ENCODE data around the gene GTF3C1.
"Not testable (repeated sequence)": the region's sequence is repeated elsewhere in the genome, so short reads cannot be mapped to it uniquely, and the experiment has no call there.

GTF3C1 gene

DNA sequence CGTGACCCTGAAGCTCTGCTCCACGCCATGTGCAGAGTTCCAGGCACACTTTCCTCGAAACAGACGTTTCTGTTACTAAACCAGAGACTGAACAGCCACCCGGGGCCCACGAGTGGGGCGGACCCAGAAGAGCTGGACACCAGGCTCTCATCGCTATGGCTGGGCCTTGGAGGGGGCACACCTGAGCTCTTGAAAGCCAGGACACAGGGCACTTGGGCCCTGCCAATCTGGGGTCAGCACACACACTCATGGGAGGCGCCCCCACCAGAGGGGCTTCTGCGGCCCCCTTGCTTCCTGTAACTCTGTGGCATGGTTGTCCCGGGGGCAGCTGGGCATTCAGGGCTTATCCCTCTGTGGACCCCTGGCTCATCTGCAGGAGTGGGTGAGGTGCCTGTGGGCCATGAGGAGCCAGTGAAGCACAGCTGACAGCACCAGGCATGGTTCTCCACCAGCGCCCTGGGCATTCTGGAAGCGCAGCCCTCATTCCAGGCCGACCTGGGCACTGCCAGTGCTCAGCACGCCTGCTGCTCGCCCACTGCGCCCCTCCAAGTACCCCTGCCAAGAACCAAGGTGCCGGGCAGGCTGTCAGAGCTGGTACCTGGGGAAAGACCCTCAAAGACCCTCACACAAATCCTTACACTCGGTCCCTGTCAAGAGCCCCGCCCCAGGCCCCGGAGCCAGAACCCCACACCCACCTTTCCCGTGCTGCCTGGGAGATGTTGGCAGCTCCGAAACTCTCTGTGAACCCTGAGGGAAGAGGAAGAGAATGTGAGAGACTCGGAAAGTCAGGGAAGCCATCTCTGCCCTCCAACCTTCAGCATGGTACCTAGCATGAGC, 86.6 kb downstream of the GTF3C1 start:
- no peak for DNase-seq (ENCODE audit: low spot score)

DNA sequence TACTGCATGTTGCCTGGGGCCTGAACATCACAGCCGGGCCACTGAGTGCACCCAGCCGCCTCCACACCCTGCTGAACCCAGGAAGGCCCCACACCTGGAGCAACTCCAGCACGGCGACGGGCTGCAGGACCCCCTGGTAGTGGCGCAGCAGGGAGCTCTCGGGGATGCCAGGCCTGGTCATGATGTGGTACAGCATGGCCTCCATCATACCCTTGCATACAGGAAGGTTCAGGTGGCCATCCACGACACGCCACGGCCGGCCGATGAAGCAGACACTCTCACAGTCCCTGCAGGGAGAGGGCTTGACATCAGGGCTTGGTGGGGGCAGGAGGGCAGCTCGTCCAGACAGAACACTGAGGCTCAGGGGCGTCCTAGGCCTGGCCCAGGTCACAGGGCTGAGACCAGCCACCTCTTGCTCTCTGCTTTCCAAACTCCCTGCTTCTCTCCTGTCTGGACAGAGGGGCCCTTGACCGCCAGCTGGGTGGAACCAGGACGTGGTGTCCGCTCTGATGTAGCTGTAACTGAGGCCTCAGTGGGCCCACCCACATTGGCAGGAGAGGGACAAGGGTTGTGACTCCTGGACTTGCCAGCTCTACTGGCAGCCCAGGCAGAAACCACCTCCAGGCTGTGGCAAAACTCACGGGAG, 87.4 kb downstream of the GTF3C1 start:
- DNase-seq (ENCODE audit: low spot score), result no peak

DNA sequence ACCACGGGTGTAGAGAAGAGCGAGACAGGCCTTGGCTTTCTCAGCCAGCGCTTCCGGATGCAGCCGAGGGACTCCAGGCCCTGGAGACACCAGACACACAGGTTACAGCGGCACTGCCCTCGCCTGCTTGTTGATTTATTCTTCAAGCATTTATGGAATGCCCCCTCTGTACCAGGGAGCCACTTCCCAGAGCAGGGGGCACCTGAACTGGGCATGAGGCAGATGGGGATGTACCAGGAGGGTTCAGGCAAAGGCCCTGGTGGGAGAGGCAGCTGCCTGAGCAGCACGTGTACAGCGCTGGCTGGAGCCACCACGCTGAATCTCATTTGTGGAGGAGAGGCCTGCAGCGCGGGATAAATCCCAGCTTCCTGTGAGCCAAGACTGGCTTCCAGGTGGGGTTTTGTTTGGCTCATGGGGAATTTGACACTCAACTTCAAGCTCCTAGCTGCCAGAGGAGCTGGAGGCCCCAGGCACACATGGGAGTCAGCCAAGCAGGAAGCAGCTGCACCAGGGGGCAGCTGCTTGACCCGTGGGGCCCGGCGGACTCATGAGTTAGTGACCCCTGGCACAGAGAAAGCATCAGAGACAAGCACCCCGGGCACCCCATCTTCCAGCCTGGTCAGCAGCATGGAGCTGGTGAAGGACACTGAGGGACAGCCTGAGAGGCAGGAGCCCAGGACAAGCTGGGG, 88.1 kb downstream of the GTF3C1 start:
- DNase-seq (ENCODE audit: low spot score), result no peak

DNA sequence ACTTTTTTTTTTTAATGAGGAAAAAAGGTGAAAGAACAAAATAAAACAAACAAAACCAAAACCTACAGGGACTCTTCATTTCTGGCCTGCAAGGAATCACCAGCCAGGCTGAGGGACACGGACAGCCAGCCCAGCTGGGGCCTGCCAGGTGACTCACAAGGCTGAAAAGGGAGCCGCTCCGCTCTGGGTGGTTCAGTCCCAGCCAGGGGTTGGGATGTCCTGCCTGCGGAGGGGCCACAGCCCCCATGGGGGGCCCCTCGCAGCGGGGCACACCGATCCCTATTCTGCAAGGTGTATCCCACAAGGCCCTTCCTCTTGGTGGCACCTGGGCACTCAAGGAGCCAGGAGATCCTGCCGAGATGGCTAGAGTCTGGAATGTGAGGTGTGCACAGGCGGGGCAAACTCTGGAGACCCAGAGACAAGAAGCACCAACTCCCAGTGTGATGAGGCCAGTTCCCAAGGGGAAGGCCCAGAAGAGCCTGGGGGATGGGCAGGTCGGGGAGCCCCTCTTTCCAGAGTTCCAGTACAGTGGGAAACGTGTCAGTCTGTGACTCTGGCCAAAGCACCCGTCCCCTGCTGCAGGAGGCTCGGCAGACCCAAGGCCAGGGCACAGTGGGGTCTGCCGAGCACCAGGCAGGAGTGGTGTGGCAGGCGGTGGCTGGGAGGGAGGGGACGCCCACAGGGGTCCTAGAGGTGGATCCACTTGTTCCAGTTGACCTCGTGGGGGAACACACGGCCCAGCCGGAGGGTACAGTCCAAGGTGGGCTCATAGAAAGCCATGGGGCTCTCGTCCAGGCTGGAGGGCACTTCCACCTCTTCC, 88.8 kb downstream of the GTF3C1 start:
- no peak for DNase-seq (ENCODE audit: low spot score)

DNA sequence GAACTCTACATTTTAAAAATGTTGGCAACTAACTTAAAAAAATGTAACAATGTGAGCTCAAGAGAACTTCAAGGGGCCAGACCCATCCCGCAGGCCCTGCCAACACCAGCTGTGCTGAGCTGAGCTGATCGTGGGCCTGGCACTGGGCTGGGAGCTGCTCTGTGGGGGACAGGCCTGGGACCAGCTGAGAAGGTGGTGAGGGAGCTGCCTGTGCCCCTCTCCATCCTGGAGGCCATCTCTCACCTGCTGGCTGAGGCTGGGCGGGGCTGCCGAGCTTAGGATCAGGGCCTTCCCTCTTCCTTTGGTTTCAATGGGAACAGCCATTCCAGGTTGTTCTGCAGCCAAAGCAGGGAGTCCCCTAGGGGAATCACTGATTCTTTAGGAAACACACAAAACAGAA, 89.5 kb downstream of the GTF3C1 start:
- DNase-seq (ENCODE audit: low spot score), result no peak

DNA sequence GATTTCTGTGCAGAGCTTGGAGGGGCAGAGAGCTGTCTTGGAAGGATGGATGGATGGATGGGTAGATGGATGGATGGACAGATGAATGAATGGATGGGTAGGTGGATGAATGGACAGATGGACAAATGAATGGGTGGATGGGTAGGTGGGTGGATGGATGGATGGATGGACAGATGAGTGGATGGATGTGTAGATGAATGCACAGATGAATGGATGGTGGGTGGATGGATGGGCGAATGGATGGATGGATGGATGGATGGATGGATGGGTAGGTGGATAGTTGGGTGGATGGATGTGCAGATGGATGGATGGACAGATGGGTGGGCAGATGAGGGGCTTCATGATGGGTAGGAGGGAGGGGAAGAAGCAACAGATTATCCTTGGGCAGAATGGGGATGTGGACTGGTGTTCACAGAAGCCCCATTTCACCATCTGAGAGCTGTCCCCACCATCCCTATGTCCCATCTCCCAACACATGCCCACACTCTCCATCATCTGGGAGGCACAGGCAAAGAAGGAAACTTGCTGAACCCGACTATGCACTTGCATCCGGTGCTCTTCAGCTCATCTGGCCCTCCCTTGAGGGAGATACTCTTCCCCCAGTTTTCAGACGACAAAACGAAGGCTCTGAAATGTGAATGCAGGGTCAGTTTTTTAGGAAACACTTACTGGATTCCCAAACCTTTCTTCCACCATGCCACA, 90.6 kb downstream of the GTF3C1 start:
- DNase-seq (ENCODE audit: low spot score), result no peak

DNA sequence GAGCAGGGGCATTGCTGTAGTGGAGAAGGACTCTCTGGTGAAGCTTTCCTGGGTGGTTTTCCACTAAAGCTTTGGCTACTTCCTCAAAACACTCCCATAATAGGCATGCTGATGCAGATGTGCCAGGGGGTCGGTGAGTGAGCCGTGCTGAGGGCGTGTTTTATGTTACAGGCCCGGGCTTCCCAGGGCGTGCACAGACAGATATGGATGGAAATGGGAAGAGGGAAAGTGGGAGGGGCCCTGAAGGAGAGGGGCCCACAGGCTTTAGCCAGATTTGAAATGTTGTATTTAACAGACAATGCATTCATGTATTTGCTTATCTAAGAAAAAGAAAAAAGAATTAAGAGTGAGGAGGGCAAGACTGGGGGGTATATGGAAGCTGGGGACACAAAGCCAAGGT, 91.5 kb downstream of the GTF3C1 start:
- DNase-seq (ENCODE audit: low spot score), result no peak

DNA sequence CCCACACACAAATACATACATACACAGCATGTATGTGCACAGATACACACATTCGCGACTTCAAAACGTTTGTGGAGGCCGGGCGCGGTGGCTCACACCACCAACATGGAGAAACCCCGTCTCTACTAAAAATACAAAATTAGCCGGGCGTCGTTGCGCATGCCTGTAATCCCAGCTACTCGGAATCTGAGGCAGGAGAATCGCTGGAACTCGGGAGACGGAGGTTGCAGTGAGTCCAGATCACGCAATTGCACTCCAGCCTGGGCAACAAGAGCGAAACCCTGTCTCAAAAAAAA, 92.2 kb downstream of the GTF3C1 start:
- not testable (repeated sequence) for DNase-seq (ENCODE audit: low spot score)

DNA sequence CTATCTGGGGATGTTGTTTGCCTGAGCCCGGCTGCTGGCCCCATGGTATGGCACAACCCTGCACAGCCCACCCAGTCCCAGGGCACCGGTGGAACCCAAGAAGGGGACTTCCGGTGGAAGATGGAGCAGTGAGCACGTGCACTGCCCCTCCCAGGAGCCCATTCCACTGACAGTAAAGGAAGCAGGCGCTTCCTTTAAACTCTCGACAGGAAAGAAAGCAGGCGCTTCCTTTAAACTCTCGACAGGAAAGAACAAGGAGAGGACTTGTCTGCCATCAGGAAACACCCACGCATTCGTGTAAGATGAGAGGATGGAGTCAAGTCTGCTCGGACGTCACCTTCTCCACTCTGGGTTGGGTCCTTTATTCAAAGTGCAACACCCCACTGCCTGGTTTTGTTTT, 94.0 kb downstream of the GTF3C1 start:
- no peak for DNase-seq (ENCODE audit: low spot score)

DNA sequence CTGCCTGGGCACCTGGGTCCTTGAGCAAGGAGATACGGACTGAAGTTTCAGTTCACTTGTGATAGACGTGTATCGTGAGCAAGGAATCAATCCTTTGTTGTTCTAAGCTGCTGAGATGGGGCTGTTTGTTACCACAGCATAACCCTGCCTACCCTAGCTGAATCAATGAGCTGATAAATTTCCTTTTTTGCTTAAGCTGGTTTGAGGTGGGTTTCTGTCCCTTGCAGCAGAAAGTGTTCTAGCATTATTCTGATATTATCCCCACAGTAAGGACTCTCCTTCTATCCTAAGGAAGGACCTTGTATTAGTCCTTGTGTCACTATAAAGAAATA, 96.3 kb downstream of the GTF3C1 start:
- no peak for DNase-seq (ENCODE audit: low spot score)

DNA sequence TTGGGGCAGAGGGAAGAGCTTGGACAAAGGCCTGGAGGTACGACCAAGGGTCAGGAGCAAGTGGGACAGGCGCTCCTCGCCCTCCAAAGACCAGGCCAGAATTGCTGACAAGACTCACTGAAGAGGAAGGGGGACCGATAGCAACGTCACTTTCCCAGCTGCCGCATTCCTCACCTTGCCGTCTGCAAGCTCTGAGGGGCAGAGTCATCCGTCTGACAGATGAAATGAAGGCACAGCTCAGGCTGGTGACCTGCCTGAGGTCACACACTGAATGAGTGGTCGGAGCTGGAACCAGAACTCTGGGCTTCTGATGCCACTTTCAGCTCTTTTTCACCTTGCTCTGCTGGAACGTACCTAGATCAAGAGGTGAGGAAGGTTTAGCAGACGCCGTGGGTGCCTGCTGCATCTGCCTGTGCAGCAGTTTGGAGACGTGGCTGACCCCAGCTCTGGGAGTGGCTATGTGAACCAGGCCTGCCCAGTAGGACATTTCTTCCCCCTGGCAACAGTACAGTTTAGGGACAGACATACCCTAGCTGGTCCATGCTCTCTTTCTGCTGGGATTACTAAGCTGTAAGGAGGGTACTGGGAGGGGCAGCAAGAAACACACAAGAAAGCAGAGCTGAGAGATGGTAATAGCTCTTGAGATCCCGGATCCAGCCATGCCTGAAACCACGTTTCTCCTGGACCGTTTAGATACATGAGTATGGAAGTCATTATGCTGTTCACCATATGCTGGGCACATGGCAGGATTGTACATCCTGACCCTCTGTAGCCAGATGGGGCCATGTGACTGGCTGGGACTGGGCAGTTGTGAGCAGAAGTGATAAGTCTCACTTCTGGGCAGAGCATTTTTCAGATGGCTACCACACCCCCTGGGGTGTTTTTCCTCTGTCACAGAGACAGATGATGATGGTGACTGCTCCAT, 96.9 kb downstream of the GTF3C1 start:
- no peak for DNase-seq (ENCODE audit: low spot score)

DNA sequence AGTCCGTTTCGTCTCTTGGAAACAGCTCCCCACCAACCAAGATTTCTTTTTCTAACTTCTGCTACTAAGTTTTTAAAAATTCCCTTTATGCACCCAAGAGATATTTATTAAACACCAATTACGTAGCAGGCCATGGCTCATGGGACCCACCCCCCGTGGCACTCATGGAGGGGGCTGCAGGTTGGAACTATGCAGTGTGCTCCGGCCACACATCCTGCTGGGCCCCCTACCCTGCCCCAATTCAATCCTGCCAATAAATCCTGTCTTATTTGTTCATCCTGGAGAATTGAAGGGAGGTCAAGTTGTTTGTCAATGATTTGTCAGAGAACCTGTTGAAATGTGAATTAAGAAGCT, 99.5 kb downstream of the GTF3C1 start:
- no peak for DNase-seq (ENCODE audit: low spot score)

DNA sequence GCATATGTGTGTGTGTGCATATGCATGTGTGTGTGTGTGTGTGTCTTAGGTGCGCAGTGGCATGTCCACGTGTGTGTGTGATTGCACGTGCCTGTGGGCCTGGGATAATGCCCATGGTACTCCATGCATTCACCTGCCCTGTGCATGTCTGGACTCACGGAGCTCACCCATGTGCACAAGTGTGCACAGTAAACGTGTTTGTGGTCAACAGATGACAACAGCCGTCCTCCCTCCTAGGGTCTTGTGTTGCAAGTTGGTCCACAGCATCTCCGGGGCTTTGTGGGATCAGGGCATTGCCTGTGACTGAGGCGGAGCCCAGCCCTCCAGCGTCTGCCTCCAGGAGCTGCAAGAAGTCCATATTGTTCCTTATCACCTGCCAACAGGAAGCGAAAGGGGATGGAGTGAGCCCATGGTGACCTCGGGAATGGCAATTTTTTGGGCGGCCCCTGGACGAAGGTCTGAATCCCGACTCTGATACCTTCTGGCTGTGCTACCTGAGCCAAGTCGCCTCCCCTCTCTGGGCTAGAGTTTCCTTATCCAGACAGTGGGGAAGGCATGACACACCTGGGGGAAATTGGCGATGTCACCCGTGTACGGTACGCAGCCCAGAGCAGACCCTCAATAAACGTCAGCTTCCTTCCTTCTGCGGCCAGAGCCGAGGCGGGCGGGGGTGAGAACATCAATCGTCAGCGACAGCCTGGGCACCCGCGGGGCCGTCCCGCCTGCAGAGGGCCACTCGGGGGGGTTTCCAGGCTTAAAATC, 100.1 kb downstream of the GTF3C1 start:
- no peak for DNase-seq (ENCODE audit: low spot score)

DNA sequence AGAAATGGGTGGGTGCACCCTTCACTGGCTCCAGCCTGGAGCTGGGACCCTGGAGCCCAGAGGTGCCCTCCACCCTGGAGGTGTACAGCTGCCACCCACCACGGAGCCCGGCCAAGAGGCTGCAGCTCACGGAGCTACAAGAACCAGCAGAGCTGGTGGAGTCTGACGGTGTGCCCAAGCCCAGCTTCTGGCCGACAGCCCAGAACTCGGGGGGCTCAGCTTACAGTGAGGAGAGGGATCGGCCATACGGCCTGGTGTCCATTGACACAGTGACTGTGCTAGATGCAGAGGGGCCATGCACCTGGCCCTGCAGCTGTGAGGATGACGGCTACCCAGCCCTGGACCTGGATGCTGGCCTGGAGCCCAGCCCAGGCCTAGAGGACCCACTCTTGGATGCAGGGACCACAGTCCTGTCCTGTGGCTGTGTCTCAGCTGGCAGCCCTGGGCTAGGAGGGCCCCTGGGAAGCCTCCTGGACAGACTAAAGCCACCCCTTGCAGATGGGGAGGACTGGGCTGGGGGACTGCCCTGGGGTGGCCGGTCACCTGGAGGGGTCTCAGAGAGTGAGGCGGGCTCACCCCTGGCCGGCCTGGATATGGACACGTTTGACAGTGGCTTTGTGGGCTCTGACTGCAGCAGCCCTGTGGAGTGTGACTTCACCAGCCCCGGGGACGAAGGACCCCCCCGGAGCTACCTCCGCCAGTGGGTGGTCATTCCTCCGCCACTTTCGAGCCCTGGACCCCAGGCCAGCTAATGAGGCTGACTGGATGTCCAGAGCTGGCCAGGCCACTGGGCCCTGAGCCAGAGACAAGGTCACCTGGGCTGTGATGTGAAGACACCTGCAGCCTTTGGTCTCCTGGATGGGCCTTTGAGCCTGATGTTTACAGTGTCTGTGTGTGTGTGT, 100.9 kb downstream of the GTF3C1 start:
- DNase-seq (ENCODE audit: low spot score), result no peak

DNA sequence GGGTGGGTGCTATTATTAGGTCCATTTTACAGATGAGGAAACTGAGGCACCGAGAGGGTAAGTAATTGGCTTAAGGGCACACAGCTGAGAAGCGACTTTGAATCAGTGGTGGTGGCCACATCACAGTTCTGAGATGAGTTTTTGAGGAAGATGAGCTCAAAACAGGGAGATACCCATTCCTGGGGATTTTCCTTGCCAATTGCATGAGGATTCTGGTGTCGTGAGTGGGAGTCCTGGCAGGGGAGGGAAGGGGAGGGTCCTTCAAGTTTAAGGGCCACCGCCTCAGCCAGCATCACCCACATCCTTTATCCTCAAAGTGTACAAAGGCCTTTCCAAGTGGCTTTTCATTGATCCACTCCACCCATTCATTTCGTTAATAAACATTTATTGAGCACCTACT, 102.4 kb downstream of the GTF3C1 start:
- no peak for DNase-seq (ENCODE audit: low spot score)

DNA sequence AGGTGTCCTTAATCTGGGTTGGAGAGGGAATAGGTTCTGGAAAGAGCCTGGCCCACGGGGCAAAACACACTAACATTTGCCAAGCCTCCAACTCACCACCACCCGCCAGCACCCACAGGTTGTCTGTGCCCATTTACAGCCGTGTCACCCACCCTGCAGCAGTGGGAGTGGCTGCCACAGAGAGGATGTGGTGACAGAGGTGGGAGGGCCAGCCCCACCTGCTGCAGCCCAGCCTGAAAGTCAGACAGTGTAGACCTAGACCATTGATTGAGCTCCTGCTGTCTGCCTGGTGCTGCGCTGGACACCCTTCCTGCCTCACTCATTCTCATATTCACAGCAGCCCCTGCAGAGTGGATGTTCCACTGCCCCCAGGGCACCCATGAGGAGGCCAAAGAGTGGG, 103.0 kb downstream of the GTF3C1 start:
- DNase-seq (ENCODE audit: low spot score), result no peak

DNA sequence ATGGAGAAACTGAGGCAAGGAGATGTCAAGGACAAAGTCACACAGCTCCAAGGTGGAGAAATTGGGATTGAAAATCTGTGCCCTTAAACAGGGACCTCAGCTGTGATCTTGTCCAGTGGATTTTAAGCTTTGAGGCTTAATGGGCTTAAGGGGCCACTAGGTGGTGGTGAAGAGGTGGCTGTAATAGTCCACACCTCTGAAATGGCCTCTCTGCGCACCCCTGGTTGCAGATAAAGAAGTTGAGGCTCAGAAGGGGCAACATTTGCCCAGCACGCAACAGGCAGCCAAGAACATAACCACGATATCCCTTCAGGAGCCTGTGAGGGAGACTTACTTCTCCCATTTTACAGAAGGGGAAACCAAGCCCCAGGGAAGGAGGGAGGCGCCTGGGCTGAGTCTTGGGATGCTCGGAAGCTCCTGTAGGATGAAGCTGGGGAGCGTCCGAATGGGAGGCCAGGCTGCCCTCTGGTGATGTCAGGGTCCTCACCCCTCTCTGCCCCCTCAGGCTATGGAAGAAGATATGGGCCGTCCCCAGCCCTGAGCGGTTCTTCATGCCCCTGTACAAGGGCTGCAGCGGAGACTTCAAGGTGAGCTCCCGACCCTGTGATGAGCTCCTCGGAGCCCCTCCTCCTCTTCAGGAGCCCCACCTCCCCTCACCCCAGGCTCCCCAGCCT, 104.1 kb downstream of the GTF3C1 start:
- DNase-seq (ENCODE audit: low spot score), result no peak

DNA sequence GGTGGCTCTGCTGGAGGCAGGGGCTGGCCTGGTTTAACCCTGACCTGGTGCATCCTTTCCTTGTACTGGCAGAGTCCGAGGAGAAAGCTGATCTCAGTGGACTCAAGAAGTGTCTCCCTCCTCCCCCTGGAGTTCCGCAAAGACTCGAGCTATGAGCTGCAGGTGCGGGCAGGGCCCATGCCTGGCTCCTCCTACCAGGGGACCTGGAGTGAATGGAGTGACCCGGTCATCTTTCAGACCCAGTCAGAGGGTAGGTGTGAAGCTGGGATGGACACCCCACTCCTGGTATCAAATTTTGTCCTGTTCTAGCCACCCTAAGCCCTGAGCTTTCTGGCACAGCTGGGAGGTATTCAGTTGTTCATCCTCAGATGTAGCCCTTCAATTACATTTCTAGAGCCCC, 105.2 kb downstream of the GTF3C1 start:
- DNase-seq (ENCODE audit: low spot score), result no peak

DNA sequence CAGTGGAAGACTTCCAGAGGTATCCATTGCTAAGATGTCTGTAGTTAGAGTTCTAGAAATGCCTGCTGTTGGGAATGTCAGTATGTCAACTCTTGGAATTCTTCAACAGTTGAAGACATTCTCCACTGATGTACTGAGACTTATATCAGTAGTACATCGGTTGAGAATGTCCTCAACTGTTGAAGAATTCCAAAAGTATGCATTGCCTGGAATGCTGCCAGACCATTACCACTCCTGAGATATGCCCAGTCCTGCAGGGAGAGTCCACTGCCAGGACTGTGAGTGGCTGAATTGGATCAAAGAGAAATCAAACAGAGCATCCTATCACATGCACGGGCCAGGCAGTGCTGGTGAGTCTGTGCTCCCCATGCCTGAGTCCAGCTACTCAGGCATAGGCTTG, 105.7 kb downstream of the GTF3C1 start:
- no peak for DNase-seq (ENCODE audit: low spot score)
